Midbrain (tissue), 1 donor: ENCODE results near the gene GSG1L.

Experiments used
- DNase-seq: peaks from one replicate; lab custom pipeline; 2025; lab: John Stamatoyannopoulos, UW

The GSG1L gene

DNA sequence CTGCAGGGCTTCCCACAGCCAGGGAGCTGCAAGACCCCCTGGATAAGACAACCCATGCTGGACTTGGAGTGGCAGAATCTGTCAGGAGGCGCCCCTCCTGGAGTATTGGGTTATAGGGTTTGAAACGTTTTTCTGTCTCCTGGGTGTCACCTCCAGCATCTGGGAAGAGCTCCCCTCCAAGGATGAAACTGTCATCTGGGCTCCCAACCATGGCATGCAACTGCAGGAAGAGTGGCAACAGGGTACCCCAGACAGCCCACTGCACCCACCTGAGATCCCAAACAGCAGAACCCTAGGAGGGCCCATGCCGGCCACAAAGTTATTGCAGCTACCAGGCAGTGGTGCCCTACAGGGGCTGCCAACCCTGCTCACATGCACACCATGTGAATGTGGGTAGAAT is 636 bp upstream of the GSG1L start:
- no peak for DNase-seq

DNA sequence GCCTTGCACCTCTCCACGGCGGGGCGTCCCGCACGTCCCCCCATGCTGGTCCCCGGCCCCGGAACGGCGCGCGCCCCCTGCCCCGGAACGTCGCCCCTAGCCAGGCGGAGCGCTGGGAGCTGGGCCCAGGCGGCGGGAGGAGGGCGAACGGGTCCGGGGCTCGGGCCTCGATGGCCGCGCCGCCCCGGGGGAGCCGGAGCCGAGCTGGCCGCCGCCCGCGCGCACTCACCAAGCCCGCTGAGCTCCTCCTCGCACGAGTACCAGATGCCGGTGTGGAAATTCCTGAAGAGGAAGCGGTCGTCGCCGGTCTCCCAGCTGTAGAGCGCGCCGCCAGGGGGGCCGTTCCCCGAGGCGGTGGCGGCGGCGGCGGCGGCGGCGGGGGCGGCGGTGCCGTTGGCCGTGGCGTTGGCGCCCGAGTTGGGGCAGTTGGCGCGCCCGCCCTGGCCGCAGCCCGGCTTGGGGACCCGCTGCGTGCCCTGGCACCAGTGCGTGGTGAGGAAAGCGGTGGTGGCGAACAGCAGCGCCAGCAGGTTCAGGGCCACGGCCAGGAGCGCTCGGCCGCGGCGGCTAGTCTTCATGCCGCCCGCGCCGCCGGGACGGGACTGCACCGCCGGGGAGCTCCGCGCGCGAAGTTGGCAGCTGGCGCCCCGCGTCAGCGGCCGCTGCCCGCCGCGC is 530 bp downstream of the GSG1L start:
- DNase-seq: no peak

DNA sequence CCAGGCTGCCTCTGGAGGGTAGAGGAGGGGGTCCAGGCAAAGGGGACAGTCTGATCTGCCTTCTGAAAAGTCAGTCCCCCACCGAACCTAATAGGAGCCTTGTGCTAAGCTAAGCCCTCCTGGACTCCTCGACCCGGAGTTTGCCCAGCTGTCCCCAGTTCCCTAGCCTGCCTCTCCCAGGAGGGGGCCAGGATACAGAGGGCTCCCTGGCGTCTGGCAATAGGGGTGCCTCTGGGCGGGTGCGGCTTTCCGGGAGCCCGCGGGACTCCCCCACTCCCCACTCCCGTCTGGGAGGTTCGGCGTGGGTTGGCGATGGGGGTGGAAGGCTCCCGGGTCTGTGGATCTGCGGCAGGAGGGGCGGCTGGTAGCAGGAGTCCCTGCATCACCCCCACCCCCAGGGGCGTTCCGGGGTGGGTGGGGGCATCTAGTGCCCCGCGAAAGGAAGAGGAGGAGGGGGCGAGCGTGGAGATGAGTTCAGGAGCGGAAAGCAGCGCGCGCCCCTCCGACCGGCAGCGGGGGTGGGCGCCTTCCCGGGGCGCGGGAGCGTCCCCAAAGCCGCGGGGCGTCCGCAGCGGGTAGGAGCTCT is 1.2 kb downstream of the GSG1L start:
- DNase-seq: no peak

DNA sequence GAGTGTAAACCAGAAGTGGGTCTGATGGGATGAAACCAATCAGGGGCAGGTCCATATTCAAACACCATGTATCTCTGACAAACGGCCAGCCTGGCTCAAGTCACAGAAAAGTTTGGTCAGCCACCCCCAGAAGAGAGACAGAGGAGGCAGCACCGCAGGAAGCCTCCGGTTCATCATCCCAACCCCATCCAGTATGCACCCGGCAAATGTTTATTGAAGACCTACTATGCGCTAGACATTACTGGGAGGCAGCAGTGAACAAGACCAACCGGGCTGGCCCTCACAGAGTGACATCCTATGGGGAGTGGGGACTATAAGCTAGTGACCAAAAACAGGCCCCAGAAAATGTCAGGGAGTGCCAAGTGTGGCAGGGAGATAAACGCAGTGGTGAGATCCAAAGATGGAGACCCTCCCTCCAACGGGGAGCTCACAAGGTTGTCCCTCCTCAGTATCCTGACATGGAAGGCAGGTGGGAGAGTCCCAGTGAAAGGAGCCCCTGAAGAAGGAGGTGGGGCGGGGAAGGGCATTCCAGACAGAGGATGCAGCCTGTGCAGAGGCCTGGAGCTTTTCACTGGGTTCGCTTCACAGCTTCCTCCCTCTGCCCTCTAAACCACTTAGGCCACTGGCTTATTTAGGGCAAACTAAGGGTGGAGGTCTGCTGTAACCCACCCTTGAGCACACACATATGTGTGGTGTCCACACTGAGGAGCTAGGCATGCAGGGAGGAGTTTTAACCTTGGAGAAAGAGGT is 2.0 kb downstream of the GSG1L start:
- no peak for DNase-seq

DNA sequence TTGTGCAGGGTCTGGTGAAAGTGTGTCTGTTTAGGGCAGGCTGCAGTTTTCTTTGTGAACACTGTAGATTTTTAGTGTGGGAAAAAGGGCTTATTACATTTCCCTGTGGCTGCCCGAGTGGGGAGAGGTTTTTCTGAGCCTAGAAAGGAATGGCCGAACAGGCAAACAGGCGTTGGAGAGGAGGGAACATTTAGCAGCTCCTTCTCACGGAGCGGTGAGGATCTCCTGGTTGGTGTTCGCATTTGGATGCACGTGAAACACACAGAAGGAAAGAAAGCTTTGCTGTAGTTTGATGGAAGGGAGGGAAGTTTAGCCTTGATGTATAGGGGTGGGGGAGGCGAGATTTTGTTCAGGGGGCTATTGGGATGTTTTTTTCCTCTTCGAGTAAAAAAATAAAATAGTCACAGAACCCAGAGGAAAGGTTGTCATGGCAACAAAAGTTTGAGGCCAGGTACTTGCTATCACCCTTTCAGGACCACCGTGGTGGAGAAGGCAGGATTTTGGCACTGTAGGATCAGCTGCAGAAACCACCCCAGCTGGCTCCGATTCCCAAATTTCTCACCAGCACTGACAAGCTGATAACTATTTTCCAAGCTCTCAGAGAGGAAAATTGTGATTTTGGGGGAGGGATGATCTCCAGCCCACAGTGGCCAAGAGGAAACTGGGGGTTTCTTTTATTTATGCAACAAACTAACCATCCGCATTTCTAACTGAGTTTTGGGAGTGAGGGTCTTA is 3.5 kb downstream of the GSG1L start:
- DNase-seq: no peak

DNA sequence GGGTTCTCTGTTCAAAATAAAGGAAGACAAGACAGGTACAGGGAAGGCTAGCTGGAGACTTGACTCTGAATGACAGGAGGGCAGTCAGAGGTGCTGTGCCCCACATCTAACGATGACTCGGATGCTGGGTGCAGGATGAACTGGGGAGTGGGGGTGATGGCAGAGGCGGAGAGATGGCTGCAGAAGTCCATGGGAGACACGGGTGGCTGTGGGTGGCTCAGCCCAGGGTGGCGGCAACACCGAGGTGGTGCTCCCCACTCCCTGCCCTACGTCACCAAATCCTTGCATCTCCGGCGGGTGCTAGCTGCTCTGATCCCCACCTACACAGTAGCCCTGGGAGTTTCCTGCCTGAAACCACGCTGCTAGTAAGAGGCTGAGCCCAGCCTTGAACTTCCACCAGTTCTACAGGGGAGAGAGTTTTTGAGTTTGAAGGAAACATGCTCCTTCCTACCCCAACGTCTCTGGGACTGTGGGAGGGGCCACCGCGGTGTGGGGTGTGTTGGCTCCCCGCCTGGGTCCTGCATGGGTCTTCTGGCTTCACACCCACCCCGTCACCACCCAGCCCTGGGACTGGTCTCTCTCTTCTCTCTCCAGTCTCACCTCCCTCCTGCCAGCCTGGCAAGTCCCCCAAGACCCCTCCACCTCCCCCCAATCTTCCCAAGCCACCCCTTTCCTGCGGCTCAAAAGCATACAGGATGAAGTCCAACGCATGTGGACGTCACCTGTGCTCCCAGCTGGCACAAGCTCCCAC is 4.5 kb downstream of the GSG1L start:
- no peak for DNase-seq

DNA sequence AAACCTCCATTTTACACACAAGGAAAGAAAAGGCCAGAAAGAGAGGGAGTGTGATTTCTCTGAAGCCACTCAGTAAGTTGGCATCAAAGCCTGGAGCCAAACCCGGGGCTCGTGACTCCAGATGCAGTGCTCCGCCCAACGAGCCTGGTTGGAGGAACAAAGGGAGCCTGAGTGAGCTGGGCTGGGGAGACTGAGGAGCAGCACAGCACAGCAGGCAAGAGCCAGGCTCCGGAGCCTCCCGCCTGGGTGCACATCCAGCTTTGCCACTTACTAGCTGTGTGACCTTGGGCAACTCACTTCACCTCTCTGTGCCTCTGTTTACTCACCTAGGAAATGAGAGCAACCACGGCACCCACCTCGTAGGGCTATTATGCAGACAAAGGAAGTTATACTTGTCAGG is 5.6 kb downstream of the GSG1L start:
- DNase-seq: no peak

DNA sequence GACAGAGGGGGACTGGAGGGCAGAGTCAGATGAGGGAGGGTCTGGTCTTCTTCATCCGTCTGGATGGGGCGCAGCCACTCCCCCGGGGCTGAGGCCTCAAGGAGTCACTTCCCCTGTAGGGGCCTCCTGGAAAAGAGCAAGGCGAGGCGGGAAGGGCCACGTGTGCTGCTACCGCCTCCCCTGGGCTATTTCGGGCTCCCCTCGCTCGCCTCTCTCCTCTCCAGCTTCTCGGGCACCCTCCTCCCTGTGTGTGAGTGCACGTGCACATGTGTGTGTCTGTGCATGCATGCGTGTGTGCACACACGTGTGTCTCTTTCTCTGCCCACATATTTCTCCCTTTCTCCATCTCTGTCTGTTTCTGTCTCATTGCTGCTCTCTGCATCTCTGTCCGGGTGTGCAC is 10.1 kb downstream of the GSG1L start:
- DNase-seq: no peak

DNA sequence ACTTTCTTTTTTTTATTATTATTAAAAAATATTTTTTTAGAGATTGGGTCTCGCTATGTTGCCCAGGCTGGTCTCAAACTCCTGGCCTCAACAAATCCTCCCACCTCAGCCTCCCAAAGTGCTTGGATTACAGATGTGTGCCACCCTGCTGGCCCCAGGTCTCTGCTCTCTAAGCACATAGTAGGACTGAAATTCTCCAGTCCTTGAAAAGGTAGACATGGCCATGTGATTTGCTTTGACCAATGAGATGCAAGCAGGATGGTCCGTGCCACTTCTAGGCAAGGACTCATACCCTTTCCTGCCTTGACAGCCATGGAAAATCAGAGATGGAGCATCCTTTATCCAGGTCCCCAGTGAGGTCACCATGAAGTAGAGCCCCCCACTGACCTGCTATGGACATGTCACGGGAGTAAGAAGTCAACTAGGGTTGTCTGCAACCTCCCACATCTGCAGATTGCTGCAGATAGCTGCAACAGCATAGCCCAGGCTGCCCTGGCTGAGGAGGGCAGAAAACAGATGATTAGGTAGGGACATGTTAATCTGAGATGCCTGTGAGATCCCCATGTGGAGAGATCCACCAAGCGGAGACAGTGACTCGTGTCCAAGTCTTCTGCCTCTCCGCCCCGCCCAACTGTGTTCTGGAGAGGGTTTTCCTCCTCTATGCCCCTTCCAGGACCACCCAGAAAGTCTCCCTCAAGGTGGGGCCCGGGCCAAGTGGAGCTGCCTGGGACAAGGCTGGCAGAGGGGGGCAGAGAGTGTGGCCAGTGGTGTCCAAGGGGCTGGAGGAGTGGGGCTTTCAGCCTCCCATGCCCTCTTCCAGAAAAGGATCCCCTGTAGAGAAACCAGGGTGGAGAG is 11.0 kb downstream of the GSG1L start:
- DNase-seq: no peak

DNA sequence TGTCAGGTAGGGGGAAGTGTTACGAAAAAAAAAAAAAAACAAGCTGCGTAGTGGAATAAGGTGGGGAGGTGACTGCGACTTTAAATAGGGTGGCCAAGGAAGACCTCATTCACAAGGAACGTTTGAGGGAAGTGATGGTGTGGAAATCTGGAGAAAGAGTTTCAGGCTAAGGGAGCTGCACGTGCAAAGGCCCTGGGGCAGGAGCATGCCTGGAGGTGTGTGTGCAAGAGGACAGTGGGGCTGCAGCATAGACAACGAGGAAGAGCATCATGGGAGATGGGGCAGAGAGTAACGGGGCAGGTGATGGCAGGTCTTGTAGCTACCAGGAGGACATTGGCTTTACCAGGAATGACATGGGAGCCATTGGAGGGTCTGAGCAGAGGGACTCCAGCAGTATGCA is 12.0 kb downstream of the GSG1L start:
- no peak for DNase-seq

DNA sequence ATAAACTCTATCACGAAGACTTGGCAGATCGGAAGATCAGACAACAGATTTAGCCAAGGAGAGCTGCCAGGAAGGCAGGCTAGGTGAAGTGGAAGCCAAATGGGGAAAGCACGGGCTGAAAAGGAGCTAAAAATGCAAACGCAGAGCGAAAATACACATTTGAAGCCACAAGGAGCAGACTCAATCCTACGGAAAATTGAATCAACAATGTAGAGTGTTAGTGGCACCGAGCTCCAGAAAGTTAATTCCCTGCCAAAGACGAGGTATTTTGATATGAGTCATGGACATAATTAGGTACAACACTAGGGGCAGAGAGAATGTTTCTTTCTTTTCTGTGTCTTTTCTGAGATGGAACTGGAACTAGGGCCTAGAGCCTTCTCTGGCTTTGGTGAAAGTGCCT is 20.7 kb downstream of the GSG1L start:
- no peak for DNase-seq

DNA sequence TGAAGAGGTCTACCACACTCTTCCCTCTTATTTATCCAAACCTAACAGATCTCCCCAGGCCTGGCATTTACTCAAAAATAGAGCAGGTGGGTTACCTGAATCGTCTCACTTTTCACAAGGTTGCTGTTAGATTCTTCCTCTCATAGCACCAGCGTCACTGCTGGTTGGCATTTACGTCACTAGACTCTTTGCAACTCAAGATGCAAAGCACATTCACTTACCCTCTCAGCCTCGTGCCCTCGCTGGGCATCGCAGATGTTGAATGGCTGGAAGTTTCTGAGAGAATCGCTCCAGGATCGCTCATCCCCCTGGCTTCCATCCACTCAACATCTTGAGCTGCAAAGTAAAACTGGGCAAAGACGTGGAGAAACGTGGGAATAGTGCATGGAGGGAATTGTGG is 21.9 kb downstream of the GSG1L start:
- DNase-seq: no peak

DNA sequence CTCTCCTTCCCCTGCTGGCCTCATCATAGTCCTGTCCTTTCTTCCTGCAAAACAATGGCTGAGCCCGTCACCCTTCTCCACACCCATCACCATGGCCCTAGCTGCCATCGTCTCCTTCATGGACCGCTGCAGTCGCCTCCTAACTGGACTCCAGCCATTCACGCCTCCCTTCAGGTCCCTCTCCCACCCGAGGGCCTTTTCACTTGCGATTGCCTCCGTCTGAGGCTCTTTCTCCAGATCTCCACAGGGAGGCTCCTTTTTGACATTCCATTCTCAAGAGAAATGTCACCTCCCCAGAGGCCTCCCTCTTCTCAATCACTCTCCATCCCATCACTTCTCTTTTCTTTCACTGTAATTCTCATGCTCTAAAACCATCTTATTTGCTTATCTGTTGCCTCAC is 23.5 kb downstream of the GSG1L start:
- DNase-seq: no peak

DNA sequence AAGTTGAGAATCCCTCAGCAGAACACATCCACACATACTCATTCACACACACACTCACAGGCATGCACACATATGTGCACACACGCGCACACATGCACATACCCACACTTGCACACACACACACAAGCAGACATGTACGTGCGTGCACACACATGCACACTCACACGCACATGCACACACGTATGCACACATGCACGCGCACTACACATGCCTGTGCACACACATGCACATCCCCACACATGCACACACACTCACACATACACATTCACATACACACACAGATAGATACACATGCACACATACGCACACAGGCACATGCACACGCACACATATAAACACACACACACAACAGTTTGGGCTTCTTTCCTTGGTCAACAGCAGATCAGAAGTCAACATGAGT is 24.0 kb downstream of the GSG1L start:
- no peak for DNase-seq

DNA sequence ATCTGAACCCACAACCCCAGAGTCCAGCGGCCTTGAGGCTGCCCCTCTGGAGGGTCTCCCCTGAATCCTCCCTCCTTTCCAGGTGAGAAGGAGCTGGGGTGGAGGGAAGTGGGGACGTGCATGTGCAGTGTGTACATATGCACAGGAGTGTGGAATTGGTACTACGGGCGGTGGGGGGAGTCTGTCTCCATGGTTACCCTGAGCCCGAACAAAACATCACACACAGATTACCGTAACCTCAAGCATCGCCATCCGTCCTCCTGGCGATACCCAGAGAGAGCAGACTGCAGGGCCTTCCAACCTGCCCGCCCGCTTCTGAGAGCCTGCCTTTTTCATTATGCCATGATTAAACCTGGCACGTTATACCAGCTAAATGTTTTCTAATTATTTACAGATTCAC is 25.1 kb downstream of the GSG1L start:
- no peak for DNase-seq

DNA sequence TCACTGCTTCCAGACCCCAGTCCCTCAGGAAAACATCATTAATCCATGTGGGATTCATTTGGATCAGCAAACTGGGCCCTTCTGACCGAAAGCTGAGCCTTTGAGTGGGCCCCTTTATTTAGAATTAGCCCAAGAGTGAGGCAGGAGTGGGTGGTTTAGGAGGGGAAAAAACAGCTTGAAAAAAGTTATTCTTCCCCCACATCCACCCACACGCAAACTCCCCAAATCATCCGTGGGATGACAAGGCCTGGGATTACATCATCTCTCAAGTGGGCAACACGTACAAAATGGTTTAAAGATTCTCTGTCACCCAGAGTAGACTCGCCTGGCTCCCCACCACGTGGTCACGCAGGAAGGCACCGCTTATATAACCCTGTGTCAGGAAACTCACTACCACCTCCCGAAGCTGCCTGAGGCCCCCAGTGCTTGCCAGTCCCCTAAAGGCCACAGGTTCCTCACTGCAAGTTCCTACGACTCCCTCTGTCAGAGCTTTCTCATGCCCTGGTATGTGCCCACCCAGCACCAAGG is 27.6 kb downstream of the GSG1L start:
- no peak for DNase-seq

DNA sequence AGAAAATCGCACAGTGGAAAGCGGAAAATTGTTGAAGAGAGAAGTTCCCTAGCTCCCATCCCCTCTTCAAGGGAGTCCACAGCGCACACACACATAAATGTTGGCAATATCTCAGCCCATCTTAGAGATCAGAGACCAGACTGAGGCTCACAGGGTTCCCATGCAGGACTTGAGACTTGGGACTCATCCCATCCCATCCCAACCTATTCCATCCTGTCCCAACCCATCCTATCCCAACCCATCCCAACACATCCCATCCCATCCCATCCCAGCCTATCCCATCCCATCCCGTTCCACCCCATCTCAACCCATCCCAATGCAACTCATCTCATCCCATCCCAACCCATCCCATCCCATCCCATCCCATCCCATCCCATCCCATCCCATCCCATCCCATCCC is 29.6 kb downstream of the GSG1L start:
- no peak for DNase-seq

DNA sequence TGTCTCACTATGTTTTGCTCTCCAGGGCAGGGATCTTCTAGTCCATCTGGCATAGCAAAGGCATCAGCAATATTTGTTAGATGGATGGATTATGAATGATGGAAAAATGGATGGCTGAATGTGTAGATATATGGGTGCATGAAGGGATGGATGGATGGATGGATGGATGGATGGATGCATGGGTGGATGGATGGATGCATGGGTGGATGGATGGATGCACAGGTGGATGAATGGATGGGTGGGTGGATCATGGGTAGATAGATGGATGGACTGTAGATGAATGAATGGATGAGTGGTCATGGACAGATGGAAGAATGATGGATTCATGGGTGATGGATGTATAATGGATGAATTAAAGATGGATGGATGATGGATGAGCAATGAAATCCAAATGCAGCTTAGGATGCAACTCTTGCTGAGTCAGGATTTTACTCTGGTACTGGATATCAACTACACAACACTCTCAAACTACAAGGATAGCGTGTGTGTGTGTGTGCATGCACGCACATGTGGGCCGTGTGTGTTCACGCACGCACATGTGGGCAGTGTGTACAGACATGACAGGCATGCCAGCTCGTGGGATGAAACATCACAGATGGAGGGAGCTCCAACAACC is 34.0 kb downstream of the GSG1L start:
- DNase-seq: no peak

DNA sequence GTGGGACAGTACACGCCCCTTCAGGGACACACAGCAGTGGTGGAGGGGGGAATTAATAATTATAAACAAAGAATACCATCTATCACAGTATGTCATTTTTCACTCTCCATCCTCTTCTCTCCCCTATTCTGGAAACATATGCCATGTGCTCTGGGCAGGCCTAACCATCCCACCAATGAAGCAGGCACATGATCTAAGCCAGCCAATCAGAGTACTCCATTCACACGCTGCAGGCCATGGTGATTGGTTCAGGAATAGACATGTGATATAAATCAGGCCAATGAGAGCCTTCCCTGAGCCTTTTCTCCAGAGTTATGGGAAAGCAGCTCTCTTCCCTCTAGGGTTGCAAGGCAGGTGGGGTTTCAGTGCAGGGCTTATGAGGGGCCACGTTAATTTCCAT is 36.5 kb downstream of the GSG1L start:
- no peak for DNase-seq

DNA sequence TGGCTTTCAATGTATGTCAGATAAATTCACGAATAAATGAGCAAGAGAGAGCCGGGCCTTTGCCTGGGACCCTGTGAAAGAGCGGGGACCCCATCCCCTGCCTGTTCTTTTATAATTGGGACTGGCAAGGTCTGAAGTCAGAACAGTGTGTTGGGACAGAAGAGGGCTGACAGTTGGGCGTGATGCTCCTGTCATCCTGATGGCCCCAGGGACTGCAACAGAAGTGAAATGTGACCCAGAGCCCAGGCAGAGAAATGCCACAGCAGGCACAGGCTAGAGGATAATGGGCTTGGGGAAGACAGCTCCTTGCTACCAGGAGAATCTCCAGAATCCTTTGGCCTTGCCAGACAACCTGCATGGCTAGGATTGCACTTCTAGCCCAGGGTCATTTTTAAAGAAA is 37.9 kb downstream of the GSG1L start:
- no peak for DNase-seq

DNA sequence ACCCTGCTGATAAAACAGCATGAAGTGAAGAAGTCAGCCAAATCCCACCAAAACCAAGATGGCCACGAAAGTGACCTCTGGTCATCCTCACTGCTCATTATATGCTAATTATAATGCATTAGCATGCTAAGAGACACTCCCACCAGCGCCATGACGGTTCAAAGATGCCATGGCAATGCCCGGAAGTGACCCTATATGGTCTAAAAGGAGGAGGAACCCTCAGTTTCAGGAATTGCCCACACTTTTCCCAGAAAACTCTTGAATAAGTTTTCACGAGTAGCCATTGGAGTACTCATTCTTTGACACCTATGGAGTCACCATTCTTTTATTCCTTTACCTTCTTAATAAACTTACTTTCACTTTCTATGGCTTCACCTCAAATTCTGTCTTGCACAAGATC is 44.3 kb downstream of the GSG1L start:
- no peak for DNase-seq
